Ovary (tissue), 9 donors: ENCODE data around the gene MAP3K21. TPM values are rescaled to one million over a fixed set of nuclear protein-coding genes. Genes with fewer than 3 reads are reported as not detected.
A peak's percentile ranks its signal among the peaks of the same experiment; 100 is the strongest.

ENCODE experiments used
- DNase-seq, 5 donors: peaks; one replicate each; pipeline ENCODE4 v3.0.0-alpha.2; 2019 to 2020
- H3K27ac ChIP-seq, 2 donors: fragments of 200-600 bp; one replicate each; pipeline versions ENCODE4 v1.5.1 to v1.8.0; 2019 to 2022
- H3K27me3 ChIP-seq: fragments of 200-600 bp; one replicate; pipeline ENCODE4 v1.8.0; 2022
- H3K36me3 ChIP-seq: fragments of 200-600 bp; sonication (generic); one replicate; pipeline ENCODE4 v1.5.1; 2019
- H3K4me1 ChIP-seq: one replicate; pipeline ENCODE4 v1.8.1; 2013; ENCODE audit warnings: mild to moderate bottlenecking, moderate library complexity; ENCODE audit not compliant: insufficient read depth
- H3K4me3 ChIP-seq: fragments of 200-600 bp; sonication (generic); one replicate; pipeline ENCODE4 v1.5.1; 2017
- H3K9me3 ChIP-seq, 2 donors: fragments of 200-600 bp in 1 of 2; sonication (generic) in 1 of 2; one replicate each; pipeline versions ENCODE4 v1.5.1 to v1.8.1; 2013 to 2019; ENCODE audit warnings: mild to moderate bottlenecking in 1 of 2, moderate library complexity in 1 of 2
- CTCF ChIP-seq, 3 donors: fragments of 450-650 bp in 2 of 3; fragments of 200-600 bp in 1 of 3; IDR thresholded peaks; one replicate each; pipeline versions ENCODE4 v1.5.1 to v1.8.0; 2016 to 2022; ENCODE audit warnings: antibody characterized with exemption in 3 of 3, mild to moderate bottlenecking in 1 of 3
- EP300 ChIP-seq: sonication (generic); formaldehyde crosslinking; IDR thresholded peaks from one replicate; pipeline ENCODE4 v1.6.1; 2017; ENCODE audit warnings: antibody characterized with exemption
- POLR2A ChIP-seq: fragments of 450-650 bp; IDR thresholded peaks from one replicate; pipeline ENCODE4 v1.6.1; 2017; ENCODE audit warnings: antibody characterized with exemption, mild to moderate bottlenecking, moderate library complexity
- WGBS, 3 donors: extraction: QIAGEN DNeasy Blood & Tissue Kit in 1 of 3; methylation state at CpG; one replicate each; pipeline versions ENCODE4 v1.1.5 to v1.1.7; 2013 to 2017; 5-methylcytosine and 5-hydroxymethylcytosine counted together
- intact Hi-C, 4 donors: fragments of 100-400 bp; cut with DNase I; formaldehyde crosslinking; loops; one replicate each; pipeline versions ENCODE4 v1.11.0 to v1.15.1; 2022 to 2023
- polyA plus RNA-seq, 2 donors: library from polyadenylated mRNA; stranded (reverse); fragments of 200-250 nt in 1 of 2; fragments of 350-450 nt in 1 of 2; fragmentation: Illumina TruSeq in 1 of 2; extraction: RNeasy Lipid Tissue Mini Kit (QIAGEN cat#74804) in 1 of 2; gene quantifications; one replicate each; pipeline ENCODE4 v1.2.3, GENCODE V29; 2013 to 2014
- total RNA-seq, 7 donors: library from RNA; depleted of rRNA in 2 of 7; stranded (reverse); fragments of >200 nt in 2 of 7; fragmentation: NEBNext Ultra II Directional in 3 of 7; extraction: Animal tissue kit (Norgen Biotek cat#: 25700) in 3 of 7; gene quantifications; one replicate each; pipeline versions ENCODE4 v1.1.0 to v1.2.4, GENCODE V29; 2016 to 2023
- donor health status: DM: no; HTN: no; CAD: no; lungs with moderate emphysema.
- donor health status: DM: no; HTN: no; CAD: no.
- donor health status: Bipolar disorder and iron deficiency.
- donor health status: DM: yes; HTN: yes; CAD: no.
- donor health status: DM: no; HTN: no; CAD: no.
- donor health status: DM: yes; HTN: yes; CAD: no.

The MAP3K21 gene
- total and polyA plus RNA-seq, 9 donors, result 0.52 to 21.0 (median 1.7) TPM

GRCh38 chr1:233364026-233364425, 36.5 kb downstream of the MAP3K21 start:
- no peaks in the 10 kb centered on the region for H3K9me3 ChIP-seq
- intact Hi-C loops, result no loop called here
- DNase-seq, result no peak
- no peak overlapping the region for H3K27ac ChIP-seq
- no peak for TF ChIP-seq CTCF (IDR thresholded peaks at IDR 0.05)
- TF ChIP-seq EP300, result no peak
- TF ChIP-seq POLR2A, result no peak
- H3K4me3 ChIP-seq, result no peak overlapping the region
- H3K36me3 ChIP-seq, result no peaks in the 10 kb centered on the region
- H3K27me3 ChIP-seq, result no peaks in the 10 kb centered on the region
- WGBS, 3 donors, result 68 to 84% (median 75%) methylated on average over 1 of the region's 1 CpG
- H3K4me1 ChIP-seq, result no peaks in the 10 kb centered on the region

GRCh38 chr1:233364695-233365539, 37.4 kb downstream of the MAP3K21 start:
- no peaks in the 10 kb centered on the region for H3K9me3 ChIP-seq
- H3K27ac ChIP-seq, result no peak overlapping the region
- H3K4me3 ChIP-seq, result no peak overlapping the region
- no peak for TF ChIP-seq EP300
- peak in 1 of 3 donors; percentile 34 for TF ChIP-seq CTCF (IDR thresholded peaks at IDR 0.05)
- no peak for TF ChIP-seq POLR2A
- WGBS, 3 donors, result 68 to 76% (median 73%) methylated on average over 5 of the region's 5 CpGs
- H3K27me3 ChIP-seq, result no peaks in the 10 kb centered on the region
- intact Hi-C loops, result no loop called here
- no peaks in the 10 kb centered on the region for H3K36me3 ChIP-seq
- no peaks in the 10 kb centered on the region for H3K4me1 ChIP-seq
- no peak for DNase-seq

- DNase-seq, result no peak
- intact Hi-C loops, result no loop called here
- no peak for TF ChIP-seq EP300
- no peak for TF ChIP-seq CTCF (IDR thresholded peaks at IDR 0.05)
- no peak for TF ChIP-seq POLR2A
- Histone ChIP-seq H3K27me3 (no peaks in the 10 kb centered on the region), H3K27ac (no peak overlapping the region), H3K9me3 (no peaks in the 10 kb centered on the region), H3K36me3 (no peaks in the 10 kb centered on the region), H3K4me1 (no peaks in the 10 kb centered on the region), H3K4me3 (no peak overlapping the region)
- 21 to 30% (median 29%) methylated on average over 3 of the region's 3 CpGs for WGBS, 3 donors
Observed at GRCh38 chr1:233366575-233366974, 39.1 kb downstream of the MAP3K21 start.

- H3K36me3 ChIP-seq, result no peaks in the 10 kb centered on the region
- 49 to 63% (median 61%) methylated on average over 6 of the region's 6 CpGs for WGBS, 3 donors
- H3K9me3 ChIP-seq, result no peaks in the 10 kb centered on the region
- no peaks in the 10 kb centered on the region for H3K4me1 ChIP-seq
- intact Hi-C loops, result no loop called here
- no peaks in the 10 kb centered on the region for H3K27me3 ChIP-seq
- no peak overlapping the region for H3K4me3 ChIP-seq
- DNase-seq, result no peak
- no peak for TF ChIP-seq POLR2A
- no peak for TF ChIP-seq EP300
- TF ChIP-seq CTCF (IDR thresholded peaks at IDR 0.05), result no peak
- no peak overlapping the region for H3K27ac ChIP-seq
Observed at GRCh38 chr1:233367057-233367803, 39.7 kb downstream of the MAP3K21 start.
